GM19351 (cell line): ENCODE data around the gene PARS2.

Source experiments
- ATAC-seq: cut with Tn5 transposase; IDR thresholded peaks from one replicate; pipeline ENCODE4 v1.9.1; 2021; ENCODE audit warnings: mild to moderate bottlenecking, moderate library complexity; ENCODE audit not compliant: unreplicated experiment

The PARS2 gene

DNA sequence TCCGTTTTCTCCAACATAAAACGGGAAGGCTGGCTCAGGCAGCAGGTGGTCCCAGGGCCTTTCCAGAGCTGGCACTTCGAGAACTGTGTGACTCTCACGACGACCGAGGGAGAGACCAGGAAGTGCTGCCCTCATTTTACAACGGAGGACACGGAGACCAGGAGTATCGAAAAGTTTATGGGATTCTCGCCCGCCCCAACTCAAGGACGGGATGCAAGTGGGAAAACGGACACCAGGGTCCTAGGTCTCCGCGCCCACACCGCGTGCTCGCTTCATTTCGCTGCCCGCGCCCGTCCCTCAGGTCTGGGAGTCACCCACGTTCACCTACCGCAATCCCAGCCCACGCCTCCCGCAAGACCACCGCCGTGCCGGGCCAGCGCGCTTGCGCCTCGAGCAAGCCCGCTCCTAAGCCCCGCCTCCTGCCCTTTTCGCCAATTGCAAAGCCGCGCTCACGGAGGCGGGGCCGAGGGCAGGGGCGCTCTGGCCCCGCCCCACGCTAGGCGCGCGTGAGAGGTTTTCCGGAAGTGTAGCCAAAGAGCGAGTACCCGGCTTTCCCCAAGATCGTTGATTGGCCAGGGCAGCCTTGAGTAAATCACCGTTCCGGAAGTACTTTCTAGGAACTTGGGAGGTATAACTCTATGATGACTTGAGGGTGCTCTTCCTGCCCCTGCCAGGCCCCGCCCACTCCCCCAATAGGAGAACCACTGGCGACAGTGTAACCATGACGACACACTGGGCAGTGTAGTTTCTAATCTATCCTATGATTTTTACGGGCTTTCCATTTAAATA lies at the start of gene PARS2:
PARS2 (minus strand) TSS at position 391 of the 789 bp plus-strand sequence. CDS start 5,362 bp downstream, outside the sequence.
- peak; percentile 95 for ATAC-seq

DNA sequence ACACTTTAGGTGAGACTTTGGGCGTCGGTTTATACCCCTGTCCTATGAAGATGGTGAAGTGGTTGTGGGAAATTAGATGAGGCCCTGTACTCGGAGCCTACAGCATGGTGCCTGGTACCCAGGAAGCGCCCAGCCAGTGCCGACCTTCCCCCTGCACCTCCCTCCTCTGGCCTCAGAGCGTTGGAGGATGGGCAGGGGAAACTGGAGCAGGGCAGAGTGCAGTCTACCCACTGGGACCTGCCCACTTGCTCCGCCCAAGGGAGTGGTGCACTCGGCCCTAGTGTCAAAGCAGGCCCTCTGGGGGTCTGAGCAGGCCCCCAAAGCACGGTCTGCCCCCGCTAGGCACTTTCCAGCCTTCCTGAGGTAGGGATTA lies 49.8 kb upstream of the PARS2 start:
- ATAC-seq, result no peak

DNA sequence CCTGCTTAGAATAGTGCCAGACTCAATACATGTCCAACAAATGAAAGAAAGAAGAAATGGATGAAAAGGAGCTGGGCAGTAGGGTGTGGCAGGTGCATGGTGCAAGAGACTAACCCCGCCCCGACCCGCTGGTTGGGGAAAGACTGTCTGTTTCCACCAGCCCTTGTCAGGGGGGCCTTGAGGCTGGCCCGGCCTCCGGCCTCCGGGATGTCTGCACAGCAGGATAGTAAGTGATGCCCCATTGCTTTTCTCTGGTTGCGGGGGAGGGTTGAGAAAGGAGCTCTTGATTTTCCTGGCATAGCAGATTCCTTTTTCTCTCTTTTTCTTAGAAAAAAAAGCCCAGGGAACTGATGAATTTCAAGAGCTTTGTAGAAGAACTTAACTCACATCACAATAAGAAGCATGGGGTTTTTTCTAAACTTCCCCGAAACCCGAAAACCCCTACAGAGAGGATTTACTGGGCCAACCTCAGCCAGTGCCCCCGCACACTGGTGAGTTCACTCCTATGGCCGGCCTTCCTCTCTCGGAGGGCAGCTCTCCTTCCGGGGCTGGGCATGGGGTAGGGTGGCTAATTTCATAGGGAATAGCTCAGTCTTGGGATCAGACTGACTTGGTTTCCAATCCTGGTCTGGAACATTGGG lies 49.3 kb upstream of the PARS2 start:
- peak; percentile 8 for ATAC-seq

DNA sequence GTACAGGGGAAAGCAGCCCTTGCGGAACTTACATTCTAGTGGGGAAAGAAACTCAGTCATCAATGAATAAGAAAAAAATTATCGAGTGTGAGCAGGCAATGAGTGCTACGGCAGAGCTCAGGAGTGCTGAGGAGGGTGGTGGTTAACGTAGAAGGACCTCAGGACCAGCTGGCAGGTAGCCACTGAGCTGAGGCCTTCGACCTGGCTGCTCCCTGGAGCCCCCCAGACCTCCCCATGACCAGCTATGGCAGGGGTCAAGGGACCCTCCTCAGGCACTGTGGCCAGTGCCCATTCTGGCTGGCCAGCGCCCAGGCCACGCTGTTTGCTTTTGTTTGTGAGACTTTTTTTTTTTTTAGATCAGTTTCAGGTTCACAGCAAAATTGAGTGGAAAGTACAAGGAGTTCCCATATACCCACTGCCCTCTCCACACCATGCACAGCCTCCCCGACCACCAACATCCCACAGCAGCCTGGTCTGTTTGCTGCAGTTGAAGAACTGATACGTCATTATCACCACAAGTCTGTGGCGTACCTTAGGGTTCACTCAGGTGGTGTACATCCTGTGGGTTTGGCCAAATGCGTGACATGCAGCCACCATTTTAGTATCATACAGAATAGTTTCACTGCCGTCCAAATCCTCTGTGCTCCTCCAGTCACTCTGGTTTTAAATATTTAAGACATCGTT lies 48.6 kb upstream of the PARS2 start:
- ATAC-seq, result peak; percentile 68

DNA sequence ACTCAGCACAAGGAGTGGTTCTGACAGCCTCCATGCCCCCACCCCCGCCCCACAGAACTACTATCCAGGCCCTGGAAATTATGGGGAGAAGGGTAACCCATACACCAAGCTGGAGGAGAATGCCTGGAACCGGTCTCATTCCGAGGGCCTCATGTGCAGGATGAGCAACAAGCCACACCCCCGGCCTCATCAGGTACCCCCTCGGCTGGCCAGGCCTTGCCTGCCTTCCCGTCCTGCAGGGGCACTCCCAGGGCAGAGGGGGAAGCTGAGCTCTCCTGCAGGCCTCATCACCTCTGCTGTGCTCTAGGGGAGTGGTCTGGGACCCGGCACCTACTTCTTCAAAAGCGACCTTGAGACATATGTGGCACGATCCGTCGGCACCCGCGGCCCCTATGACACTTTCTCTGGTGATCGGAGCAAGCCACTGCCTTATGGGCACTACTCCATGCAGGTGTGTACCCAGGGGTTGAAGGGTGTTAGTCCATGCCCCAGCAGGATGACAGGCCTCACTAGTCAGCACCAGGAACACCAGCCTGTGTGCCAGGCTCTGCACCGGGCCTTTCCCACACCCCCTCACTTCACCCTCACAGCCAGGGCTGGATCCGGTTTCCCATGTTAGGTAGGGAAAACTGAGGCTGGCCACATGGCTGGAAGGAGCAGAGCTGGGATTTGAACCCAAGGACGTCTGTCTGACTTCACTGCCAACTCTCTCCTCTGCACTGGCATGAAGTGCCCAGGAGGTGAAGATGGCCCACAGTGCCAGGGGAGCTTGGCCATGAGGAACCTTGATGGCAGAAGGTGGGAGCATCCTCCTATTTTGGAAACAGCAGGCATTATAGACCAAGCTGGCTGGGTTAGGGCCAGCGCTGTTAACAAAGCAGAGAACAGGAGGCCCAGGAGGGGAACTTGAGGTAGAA lies 47.7 kb upstream of the PARS2 start:
- no peak for ATAC-seq

DNA sequence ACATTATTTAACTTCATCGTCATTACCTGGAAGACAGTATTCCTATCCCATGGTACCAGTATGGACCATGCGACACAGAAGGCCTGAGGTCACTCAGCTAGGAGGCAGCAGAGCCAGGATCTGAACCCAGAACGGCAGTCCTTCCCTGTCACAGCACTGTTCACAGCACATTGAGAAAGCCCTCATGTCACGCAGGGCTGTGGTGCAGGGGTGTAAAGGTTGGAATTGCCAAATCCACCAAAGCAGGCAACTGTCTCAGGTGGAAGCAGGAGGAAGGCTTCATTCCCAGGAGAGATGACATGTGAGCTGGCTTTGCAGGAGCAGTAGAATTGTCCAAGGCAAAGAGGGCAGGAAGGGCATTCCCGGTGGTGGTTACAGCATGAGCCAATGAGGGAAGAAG lies 46.7 kb upstream of the PARS2 start:
- ATAC-seq, result no peak

DNA sequence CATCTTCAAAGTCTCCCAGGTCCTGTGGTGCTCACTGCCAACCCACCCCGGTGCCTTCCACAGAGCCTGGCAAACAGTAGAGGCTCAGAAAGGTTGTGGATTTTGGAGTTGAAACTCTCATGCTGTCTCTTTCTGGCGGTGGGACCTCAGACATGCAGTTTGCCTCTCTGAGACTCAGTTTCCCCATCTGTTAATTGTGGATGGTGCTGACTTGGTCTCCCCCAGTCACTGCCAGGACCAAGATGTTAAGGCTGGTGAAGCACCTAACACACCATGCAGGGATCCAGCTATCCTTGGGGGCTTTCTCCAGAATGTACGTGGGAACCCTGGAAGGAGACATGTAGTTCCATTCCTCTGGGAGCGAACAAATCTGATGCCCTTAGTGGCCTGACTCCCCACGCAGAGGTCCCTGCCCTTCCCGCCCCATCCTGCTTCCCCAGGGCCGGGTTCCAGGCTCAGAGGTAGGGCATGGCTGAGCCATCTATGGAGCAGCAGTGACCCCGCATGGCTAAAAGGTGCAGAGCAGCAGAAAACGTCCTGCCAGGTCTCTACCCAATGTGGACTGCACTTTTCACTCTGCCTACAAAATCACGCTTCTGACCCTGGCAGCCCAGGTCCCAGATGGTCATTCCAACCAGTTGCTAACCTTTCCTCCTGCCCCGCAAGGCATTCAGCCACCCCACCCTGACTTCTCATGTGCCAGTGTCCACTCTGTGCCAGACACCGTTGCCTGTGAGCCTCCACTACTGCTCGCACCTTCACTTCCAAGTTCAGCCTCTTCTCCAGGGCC lies 46.0 kb upstream of the PARS2 start:
- peak; percentile 74 for ATAC-seq

DNA sequence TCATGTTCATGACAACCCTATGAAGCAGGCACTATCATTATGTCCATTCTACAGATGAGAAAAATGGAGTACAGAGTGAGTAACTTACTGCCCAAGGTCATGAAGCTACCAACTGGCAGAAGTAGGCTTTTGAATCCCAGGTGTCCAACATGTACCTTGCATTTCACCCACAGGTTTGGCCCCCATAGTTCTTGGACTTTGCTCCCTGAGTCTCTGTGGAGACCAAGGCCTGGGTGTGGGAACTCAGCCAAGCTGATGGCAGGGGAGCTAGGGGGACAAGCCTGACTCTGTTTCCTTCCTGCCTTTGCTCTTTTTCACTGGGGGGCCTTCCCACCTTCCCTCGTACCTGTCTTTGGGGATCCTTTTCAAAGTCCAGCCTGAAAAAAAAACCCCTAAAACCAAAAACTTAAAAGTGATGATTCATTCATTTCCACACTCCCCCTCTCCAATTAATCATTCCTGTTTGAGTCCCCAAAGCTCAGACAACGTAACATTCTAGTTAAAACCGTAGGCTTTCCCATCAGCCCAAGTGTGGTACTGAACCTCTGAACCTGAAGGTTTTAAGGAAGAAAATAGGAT lies 45.3 kb upstream of the PARS2 start:
- ATAC-seq, result no peak

DNA sequence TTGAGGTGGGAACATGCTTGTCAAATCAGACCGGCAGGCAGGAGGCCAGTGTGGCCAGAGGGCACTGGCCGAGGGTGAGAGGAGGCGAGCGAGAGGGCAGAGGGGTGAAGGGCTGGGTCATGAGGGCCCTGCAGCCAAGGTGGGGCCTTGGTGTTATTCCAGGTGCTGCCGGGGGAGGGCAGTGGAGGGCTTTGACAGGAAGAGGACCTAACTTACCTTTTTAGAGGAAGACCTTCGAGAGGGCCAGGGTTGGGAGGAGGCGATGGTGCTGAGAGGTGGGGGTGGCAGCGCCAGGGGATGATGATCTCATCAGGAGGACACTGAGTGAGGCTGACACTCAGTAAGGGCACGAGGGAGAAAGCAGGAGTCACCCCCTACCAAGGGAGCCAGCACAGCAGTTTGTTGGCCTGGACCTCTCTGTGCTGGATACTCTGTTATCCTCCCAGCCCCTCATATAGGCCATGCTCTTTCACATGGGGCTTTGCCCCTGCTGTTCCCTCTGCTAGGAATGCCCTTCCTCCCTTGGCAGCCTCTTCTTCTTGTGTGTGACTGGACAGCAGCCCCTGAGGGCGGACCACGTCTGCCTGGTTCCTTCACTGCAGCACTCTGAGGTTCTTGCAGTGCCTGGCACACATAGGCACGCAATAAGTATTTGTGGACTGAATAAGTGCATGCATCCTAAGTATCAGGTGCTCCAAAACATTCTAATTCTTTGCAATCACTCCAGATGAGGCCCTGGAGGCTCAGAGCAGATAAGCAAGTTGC lies 44.3 kb upstream of the PARS2 start:
- ATAC-seq, result no peak

DNA sequence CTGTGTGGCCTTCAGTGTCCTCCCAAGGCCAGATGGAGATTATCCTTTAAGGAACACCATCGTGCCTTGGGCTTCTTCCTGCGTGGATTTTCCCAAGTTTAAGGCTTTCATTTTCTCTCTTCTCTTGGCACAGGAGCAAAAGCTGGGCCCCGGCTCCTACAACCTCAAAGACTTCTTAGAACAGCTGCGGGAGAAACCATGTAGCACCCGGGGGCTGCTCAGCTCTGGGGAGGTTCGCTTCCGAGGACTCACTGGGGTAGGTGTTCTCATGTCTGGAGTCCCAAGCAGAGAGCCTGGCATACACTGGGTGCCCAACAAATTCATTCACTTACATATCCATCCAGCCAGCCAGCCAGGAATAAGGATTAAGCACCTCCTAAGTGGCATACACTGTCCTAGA lies 43.4 kb upstream of the PARS2 start:
- ATAC-seq, result no peak

DNA sequence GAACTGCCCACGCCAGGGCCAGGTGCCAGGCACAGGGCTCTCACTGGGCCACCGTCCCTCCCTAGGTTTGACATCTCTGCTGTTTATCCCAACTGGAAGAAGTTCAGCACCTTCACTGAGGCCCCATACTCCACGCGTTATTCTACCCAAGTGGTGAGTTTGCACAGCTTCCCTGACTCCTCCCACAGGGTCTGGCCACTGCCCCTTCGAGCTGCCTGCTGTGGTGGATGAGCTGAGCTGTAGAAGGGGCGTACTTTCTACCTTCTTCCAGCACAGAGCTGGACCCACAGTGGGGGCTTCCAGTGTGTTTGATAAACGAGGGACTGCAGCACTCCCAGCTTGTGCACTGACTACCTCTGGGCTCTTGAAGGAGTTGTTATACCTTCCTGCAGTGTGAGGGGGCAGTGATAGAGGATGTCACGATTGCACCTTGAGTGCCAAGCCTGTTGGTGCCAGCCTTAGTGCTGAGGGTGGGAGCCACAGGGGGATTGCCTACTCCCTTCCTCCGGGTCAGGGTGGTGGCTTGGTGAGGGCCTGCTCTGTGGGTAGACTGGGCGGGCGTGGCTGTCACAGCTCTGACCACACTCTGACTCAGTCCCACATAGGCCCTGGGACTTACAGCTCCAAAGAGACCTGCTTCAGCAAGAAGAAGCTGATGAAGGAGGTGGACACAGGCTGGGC lies 42.7 kb upstream of the PARS2 start:
- no peak for ATAC-seq

DNA sequence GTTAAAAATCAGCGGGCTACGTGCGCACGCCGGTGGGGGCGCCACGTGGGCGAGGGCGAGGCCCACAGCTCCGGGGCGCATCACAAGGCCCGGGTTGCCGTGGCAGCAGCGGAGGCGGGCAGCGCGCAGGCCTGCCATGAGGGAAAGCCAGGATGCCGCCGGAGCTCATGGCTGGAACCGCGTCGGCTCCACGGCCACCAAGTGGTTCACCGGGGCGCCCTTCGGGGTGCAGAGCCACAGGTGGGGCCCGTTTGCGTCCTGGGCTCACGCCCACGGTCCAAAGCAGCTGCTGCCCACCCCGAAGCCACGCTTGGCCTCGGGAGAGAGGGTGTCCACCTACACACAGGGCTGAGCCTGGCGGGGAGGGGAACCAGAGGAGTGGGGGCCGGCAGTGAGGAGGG lies 41.7 kb upstream of the PARS2 start:
- no peak for ATAC-seq

DNA sequence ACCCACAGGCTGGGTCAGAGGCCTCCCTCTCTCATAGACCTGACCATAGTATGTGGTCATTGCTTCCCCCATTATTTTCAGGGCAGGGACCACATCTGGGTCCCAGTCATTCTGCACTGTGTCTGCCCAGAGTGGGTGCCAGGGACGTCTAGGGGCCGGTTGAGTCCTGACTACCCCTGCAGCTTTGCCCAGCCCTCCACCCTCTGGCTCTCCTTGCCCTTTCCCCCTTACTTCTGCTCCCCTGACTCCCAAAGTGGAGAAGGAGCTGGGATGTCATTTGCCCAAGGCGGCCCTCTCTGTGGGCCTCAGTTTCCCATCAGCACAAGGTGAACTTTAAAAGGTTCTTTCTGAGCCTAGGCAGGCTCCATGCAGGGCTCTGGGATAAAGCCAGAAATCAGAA lies 41.1 kb upstream of the PARS2 start:
- no peak for ATAC-seq

DNA sequence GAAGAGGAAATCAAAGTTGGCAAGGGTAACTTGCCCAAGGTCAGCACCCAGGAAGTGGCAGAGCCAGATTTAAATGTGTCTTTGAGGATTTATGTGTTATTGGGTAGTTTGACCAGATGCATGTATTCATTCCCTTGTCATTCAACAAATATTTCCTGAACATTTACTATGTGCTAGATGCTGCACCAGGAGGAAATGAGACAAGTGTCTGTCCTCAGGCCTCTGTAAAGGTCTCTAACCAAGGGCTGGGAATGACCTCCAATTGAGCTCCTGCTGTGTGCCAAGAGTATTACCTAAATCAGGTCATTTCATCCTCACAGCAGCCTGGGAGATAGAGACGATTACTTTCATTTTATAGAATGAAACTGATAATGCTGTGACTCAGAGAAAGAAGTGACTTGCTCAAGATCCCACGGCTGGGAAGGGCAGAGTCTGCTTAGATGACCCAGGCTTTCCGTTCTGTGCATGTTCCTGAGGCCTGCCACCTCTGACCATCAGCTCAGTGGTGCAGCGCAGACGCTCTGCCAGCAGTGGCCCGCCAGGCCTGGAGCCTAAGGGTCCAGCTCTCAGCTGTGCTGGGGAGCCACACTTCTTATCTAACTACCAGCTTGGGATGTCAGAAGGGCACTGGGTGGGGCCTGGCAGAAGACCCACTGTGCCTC lies 40.3 kb upstream of the PARS2 start:
- no peak for ATAC-seq

DNA sequence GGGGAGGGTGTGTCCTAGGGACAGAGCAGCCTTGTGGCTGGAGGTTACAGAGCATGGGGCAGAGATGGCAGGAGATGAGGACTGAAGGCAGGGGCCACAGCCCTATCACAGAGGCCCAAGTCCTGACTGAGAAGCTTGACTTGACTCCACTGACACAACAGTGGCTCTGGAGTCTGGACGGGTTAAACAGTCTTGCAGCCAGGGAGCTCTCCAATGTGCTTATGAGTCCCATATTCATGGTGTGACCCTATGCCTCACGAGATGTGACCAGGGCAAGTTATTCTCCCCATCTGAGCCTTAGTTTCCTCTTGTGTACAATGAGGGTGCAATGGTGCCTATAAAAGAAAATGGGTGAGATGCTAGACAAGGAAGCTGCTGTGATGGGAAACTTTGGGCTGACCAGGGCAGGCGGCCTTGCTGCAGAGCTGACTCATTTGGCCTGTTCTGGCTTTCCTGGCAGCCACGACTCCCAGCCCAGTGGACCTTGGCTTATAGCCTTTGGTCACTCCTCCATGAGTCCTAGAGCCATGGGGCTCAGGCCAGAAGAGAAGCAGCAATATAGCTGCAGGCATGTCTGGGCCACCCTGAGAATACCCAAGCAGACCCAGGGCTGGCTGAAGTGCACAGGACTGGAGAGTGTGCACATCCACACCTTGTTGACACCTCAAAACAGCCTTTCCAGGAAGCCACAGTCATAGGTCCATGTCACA lies 39.6 kb upstream of the PARS2 start:
- no peak for ATAC-seq

DNA sequence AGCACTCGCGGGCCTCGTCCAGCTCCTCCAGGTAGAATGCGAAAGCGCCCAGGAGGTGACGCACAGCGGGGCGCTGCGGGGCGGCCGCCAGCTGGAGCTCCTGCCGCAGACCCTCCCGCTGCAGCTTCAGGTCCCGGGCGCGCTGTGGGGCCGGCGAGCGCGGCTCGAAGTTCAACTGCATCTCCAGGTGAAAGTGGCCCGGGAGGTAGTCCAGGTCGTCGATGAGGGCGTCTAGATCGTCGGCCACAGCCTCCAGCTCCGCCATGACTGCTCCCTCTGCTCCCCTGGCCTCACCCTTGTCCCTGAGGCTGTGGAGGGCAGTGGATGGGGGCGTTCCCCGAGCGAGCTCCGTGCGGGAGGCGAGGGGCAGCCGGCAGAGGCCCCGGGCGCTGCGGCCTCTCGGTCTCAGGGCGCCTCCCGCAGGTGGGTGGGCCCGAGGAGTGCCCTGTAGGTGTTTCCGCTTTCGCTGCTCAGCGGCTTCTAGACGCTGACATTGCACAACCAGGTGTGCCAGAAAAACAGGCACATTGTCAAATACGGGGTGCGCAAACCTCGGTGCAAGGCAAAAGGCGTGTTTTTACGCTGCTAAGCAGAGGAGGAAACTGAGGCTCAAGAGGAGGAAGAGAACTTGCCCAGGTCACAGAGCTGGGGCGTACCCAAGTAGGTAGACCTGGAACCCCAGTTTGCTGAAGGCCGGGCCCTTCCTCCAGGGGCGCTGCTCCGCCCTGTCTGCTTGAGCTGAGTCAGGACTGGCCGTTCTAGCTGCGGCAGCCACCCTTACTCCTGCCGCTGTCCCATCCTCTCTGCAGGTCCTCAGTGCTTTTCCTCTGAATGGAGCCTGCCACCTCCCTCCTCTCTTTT lies 36.8 kb upstream of the PARS2 start, which contains the start of gene TTC22:
TTC22 (minus strand) TSS at position 425 of the 861 bp plus-strand sequence; CDS start at position 265, 160 bp downstream.
- peak; percentile 83 for ATAC-seq
